Measurements from ENCODE around the gene ZNF106.
A peak's percentile ranks its signal among the peaks of the same experiment; 100 is the strongest.

The ZNF106 gene

GRCh38 chr15:42499858-42500609, 9.1 kb upstream of the ZNF106 start:
- H3K4me3 ChIP-seq (ENCODE audit: low read depth, low read length), result no peak overlapping the region
- no peak for DNase-seq (ENCODE audit: low read depth, low spot score)
- no peak for TF ChIP-seq CTCF (IDR thresholded peaks at IDR 0.05; ENCODE audit: insufficient read depth, low read length, missing control alignments)
- CTCF ChIA-PET, result interaction anchor here (1.2 to 1.8 kb wide), 2 partner anchors 10 to 151 kb away, joined by 3 to 6 read pairs; no protein-coding TSS in a partner anchor
- POLR2A ChIA-PET, result no interaction called here

GRCh38 chr15:42498212-42499068, 7.5 kb upstream of the ZNF106 start:
- no peak for TF ChIP-seq CTCF (IDR thresholded peaks at IDR 0.05; ENCODE audit: insufficient read depth, low read length, missing control alignments)
- H3K4me3 ChIP-seq (ENCODE audit: low read depth, low read length), result no peak overlapping the region
- POLR2A ChIA-PET, result interaction anchor here (0.9 kb wide), 1 partner anchor 7 kb away, joined by 3 read pairs; the partner anchor contains the start of gene ZNF106
- no peak for DNase-seq (ENCODE audit: low read depth, low spot score)
- CTCF ChIA-PET, result interaction anchor here (1.1 kb wide), 1 partner anchor 27 kb away, joined by 3 read pairs; no protein-coding TSS in a partner anchor

GRCh38 chr15:42495361-42496212, 4.6 kb upstream of the ZNF106 start, which contains the start of gene SNAP23:
SNAP23 (plus strand) TSS chr15:42495634; CDS start chr15:42511847, 16,213 bp downstream.
- ChIA-PET POLR2A (interaction anchor here (0.6 to 1.4 kb wide), 6 partner anchors 10 to 80 kb away, joined by 3 to 7 read pairs (median 4); partner anchors contain the start of gene STARD9), CTCF (interaction anchor here (1.5 kb wide), 2 partner anchors 24 to 26 kb away, joined by 3 to 6 read pairs; no protein-coding TSS in a partner anchor)
- H3K4me3 ChIP-seq (ENCODE audit: low read depth, low read length), result peak within 1 kb of the TSS; percentile 83
- DNase-seq (ENCODE audit: low read depth, low spot score), result peak; percentile 84
- no peak for TF ChIP-seq CTCF (IDR thresholded peaks at IDR 0.05; ENCODE audit: insufficient read depth, low read length, missing control alignments)

GRCh38 chr15:42494998-42495360, 4.0 kb upstream of the ZNF106 start:
- POLR2A ChIA-PET, result interaction anchor here (1.0 to 1.4 kb wide), 4 partner anchors 10 to 80 kb away, joined by 3 to 7 read pairs (median 5); partner anchors contain the start of gene STARD9
- DNase-seq (ENCODE audit: low read depth, low spot score), result peak; percentile 23
- TF ChIP-seq CTCF (IDR thresholded peaks at IDR 0.05; ENCODE audit: insufficient read depth, low read length, missing control alignments), result no peak
- CTCF ChIA-PET, result interaction anchor here (1.5 kb wide), 2 partner anchors 23 to 25 kb away, joined by 3 to 6 read pairs; no protein-coding TSS in a partner anchor
- H3K4me3 ChIP-seq (ENCODE audit: low read depth, low read length), result peak overlapping the region; percentile 83

DNA sequence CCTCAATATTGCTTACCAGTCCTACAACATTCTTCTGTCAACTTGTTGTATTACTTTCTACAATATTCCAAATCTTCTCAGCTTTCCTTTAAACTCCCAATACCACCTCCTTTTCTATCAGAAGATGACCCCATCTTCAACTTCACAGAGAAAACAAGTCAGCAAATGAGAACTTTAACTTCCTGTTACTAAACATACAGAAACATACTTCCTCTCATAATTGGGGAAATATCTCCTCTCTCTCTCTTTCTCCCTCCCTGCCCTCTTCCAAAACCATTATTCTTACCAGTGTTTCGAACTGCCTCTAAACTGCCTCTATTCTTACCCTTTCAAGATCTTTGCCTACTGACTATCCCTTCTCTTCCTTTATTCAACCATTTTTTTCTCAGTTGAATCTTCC, 2.7 kb upstream of the ZNF106 start:
- no peak for DNase-seq (ENCODE audit: low read depth, low spot score)
- CTCF ChIA-PET, result no interaction called here
- POLR2A ChIA-PET, result no interaction called here
- no peak overlapping the region for H3K4me3 ChIP-seq (ENCODE audit: low read depth, low read length)
- TF ChIP-seq CTCF (IDR thresholded peaks at IDR 0.05; ENCODE audit: insufficient read depth, low read length, missing control alignments), result no peak
